ENCODE measurements around the gene UTP4.

Gene UTP4

DNA sequence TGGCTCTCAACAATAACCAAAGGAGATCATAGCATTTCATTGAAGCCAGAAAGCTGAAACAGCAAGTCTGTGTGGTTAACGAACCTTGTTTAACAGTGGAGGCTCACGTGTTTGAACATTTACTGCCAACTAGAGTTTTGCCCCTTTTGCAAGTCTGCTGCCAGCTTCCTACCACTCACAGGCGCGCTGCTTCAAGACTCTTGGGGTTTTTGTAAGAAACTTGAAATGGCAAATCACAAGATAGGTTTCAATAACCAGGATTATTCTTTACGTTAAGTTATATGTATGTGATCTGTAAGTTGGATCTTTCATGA, 55.7 kb downstream of the UTP4 start:
- peaks cover 46% of the 10 kb centered on the region for H3K4me1 ChIP-seq
- no peaks in the 10 kb centered on the region for H3K36me3 ChIP-seq
- peak overlapping the region; percentile 86 for H3K9ac ChIP-seq
- no peak for TF ChIP-seq Cebpa-rat (IDR thresholded peaks at IDR 0.05)
- H3K4me2 ChIP-seq: peak overlapping the region; percentile 97
- no peaks in the 10 kb centered on the region for H3K9me3 ChIP-seq
- H4K20me1 ChIP-seq: peaks cover 51% of the 10 kb centered on the region
- H3K4me3 ChIP-seq: peak overlapping the region; percentile 97
- no peaks in the 10 kb centered on the region for H3K27me3 ChIP-seq
- H3K27ac ChIP-seq: 0 out of 2 replicates have a peak overlapping the region, but pooled peaks have one; percentile 87

DNA sequence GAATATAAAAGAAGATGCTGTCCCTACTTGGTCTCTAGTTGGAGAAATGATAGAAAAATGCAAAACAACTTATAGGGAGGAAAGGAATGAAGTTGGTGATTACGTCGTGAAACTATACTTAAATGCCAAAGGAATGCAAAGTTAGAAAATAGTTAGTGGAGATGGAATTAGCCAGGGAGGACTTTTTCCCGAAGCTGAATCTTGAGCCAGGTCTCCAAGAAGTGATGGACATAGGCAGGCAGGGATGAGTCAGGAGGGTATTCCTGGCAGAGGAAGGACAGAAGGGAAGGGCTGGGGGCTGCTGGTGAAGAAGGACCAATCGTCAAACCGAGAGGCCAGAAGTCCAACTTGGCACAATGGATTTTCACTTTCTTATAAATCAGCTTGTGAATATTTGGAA, 56.3 kb downstream of the UTP4 start:
- Histone ChIP-seq H3K4me1 (peaks cover 41% of the 10 kb centered on the region), H3K4me3 (peak overlapping the region; percentile 97), H3K9me3 (no peaks in the 10 kb centered on the region), H3K27me3 (no peaks in the 10 kb centered on the region), H3K4me2 (peak overlapping the region; percentile 97), H3K27ac (no peak overlapping the region), H3K9ac (peak overlapping the region; percentile 86), H3K36me3 (no peaks in the 10 kb centered on the region), H4K20me1 (peaks cover 55% of the 10 kb centered on the region)
- TF ChIP-seq Cebpa-rat (IDR thresholded peaks at IDR 0.05): no peak

DNA sequence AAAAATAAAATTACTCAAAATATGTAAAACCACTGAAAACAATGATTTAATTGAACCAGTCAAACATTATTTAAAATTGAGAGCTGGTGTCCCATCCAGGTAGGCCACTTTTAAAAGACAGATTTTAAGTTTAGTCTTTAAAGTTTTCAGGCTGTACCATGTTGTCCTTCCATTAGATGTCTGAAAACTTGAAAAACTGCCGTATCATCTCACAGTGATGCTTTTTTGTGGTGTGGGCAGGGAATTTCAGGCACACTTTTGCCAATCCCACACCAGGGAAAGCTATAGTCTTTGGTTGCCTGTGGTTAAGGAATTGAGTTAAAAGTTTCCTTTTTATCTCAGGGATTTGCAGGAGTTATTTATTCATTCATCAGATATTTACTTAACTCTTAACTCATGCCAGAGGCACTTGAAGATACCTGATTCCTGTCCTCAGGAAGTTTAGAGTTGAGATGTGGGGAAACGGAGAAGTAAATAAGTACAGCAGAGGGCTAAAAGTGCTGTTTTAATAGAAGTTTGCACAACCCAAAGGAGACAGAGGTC, 57.7 kb downstream of the UTP4 start:
- H3K4me2 ChIP-seq: peak overlapping the region; percentile 24
- H3K36me3 ChIP-seq: no peaks in the 10 kb centered on the region

DNA sequence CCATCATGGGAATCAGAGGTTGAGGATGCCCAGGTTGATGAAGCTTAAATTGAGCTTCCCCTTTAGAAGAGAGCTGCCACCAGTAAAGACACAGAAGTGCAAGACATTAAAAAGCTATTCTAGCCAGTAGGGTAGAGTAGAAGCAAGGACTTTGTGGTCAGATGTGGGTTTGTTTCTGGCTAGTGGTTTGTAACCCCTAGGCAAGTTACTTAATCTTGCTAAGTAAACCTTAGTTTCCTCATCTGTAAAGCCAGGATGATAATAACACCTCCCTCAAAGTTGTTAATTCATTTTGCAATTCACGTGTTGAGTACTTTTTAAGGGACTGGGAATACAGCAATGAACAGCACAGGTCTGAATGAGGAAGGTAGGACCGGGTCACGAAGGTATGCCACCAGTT, 58.1 kb downstream of the UTP4 start:
- peaks cover 46% of the 10 kb centered on the region for H3K4me1 ChIP-seq
- H3K27ac ChIP-seq: no peak overlapping the region
- no peaks in the 10 kb centered on the region for H3K9me3 ChIP-seq
- no peak for TF ChIP-seq Cebpa-rat (IDR thresholded peaks at IDR 0.05)
- H3K9ac ChIP-seq: no peak overlapping the region
- no peak overlapping the region for H3K4me3 ChIP-seq
- peak overlapping the region; percentile 24 for H3K4me2 ChIP-seq
- no peaks in the 10 kb centered on the region for H3K27me3 ChIP-seq
- H4K20me1 ChIP-seq: peaks cover 74% of the 10 kb centered on the region
- H3K36me3 ChIP-seq: no peaks in the 10 kb centered on the region

More for the DNA sequence above, 57.7 kb downstream of the UTP4 start:
- Histone ChIP-seq H3K27ac (no peak overlapping the region), H3K9ac (no peak overlapping the region), H3K4me1 (peaks cover 41% of the 10 kb centered on the region), H4K20me1 (peaks cover 69% of the 10 kb centered on the region), H3K27me3 (no peaks in the 10 kb centered on the region), H3K9me3 (no peaks in the 10 kb centered on the region), H3K4me3 (no peak overlapping the region)
- TF ChIP-seq Cebpa-rat (IDR thresholded peaks at IDR 0.05): no peak

DNA sequence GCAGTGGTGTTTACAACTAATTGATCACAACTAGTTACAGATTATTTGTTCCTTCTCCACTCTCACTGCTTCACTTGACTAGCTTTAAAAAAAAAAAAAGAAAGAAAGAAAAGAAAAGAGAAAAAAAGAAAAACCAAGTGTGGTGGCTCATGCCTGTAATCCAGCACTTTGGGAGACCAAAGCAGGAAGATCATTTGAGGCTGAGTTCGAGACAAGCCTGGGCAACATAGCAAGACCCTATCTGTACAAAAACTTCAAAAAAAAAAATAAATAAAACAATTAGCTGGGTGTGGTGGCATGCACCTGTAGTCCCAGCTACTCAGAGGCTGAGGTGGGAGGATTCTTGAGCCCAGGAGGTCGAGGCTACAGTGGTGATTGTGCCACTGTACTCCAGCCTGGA, 58.7 kb downstream of the UTP4 start:
- Histone ChIP-seq H3K27me3 (no peaks in the 10 kb centered on the region), H3K4me3 (no peak overlapping the region), H3K27ac (no peak overlapping the region), H3K36me3 (no peaks in the 10 kb centered on the region), H3K9me3 (no peaks in the 10 kb centered on the region), H3K9ac (no peak overlapping the region), H3K4me1 (peaks cover 46% of the 10 kb centered on the region), H3K4me2 (no peak overlapping the region), H4K20me1 (peaks cover 79% of the 10 kb centered on the region)
- no peak for TF ChIP-seq Cebpa-rat (IDR thresholded peaks at IDR 0.05)

DNA sequence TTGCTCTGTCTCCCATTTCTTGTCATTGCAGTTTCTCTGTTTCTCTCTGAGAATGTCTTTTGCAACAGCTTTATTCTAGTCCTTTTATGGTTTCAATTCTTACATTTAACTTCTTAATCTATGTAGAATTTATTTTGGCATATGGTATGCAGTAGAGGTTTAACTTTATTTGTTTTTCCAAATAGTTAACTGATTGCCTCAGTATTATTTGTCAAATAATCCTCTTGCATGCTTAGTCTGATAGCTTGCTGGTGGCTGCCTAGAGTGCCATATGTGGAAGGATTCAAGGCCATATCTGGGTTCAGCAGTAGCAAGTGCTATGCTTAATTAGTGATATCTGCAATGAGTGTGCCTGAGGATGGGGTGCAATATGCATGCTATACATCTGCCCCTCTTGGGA, 61.4 kb downstream of the UTP4 start:
- peaks cover 75% of the 10 kb centered on the region for H4K20me1 ChIP-seq

DNA sequence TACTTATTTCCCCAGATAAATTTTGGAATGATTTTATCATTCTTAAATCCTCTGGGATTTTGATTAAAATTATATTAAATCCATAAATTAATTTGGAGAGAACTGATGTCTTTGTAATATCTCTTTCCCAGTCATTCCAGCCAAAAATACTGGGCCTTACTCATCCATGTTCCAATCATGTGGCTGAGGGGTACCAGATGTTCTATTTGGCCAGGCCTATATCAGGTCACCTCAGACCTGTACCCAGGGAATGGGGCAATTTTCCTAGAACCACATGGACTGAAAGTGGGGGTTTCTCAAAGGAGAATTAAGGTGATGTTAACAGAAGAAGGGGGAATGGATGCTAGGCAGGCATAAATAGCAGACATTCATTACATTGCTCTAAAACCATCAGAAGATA, 62.0 kb downstream of the UTP4 start:
- TF ChIP-seq Cebpa-rat (IDR thresholded peaks at IDR 0.05): no peak
- Histone ChIP-seq H3K4me1 (peaks cover 24% of the 10 kb centered on the region), H3K36me3 (no peaks in the 10 kb centered on the region), H3K27ac (no peak overlapping the region), H3K9me3 (no peaks in the 10 kb centered on the region), H3K27me3 (no peaks in the 10 kb centered on the region), H3K4me2 (no peak overlapping the region), H3K9ac (no peak overlapping the region), H4K20me1 (peaks cover 75% of the 10 kb centered on the region), H3K4me3 (no peak overlapping the region)

More for the DNA sequence above, 61.4 kb downstream of the UTP4 start:
- H3K4me2 ChIP-seq: no peak overlapping the region
- no peak overlapping the region for H3K4me3 ChIP-seq
- H3K36me3 ChIP-seq: no peaks in the 10 kb centered on the region
- H3K27ac ChIP-seq: no peak overlapping the region
- H3K9me3 ChIP-seq: no peaks in the 10 kb centered on the region
- no peak for TF ChIP-seq Cebpa-rat (IDR thresholded peaks at IDR 0.05)
- no peak overlapping the region for H3K9ac ChIP-seq
- H3K27me3 ChIP-seq: no peaks in the 10 kb centered on the region
- peaks cover 30% of the 10 kb centered on the region for H3K4me1 ChIP-seq

DNA sequence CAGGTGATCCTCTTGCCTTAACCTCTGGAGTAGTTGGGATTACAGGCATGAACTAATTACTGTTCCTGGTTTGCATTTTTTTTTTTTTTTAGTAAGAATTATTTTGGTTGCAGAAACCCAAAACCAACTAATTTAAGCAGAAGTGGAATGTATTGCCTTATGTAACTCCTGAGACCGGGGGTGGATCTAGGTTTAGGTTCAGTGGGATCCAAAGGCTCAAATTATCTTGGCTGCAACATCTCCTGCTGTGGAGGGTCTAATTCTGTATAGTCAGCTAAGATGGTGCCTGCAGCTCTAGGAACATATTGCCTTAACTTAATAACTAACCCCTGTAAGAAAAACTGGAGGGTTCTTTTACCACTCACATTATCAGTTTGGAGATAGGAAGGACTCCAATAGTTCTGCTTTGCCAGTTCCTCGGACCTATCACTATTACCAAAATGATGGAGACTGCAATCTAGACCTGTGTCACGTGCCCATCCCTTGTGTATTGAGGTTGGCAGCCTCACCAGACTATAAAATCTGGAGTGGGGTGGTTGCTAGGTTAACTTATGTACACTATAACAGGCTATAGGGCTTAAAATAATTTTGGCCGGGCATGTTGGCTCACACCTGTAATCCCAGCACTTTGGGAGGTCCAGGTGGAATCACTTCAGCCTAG, 63.0 kb downstream of the UTP4 start:
- Histone ChIP-seq H3K27me3 (no peaks in the 10 kb centered on the region), H4K20me1 (peaks cover 65% of the 10 kb centered on the region), H3K27ac (no peak overlapping the region), H3K4me1 (peaks cover 14% of the 10 kb centered on the region), H3K9me3 (no peaks in the 10 kb centered on the region), H3K4me2 (peak overlapping the region; percentile 13; the same call in 1 of the 2 replicates), H3K4me3 (no peak overlapping the region), H3K9ac (no peak overlapping the region), H3K36me3 (no peaks in the 10 kb centered on the region)
- TF ChIP-seq Cebpa-rat (IDR thresholded peaks at IDR 0.05): no peak

DNA sequence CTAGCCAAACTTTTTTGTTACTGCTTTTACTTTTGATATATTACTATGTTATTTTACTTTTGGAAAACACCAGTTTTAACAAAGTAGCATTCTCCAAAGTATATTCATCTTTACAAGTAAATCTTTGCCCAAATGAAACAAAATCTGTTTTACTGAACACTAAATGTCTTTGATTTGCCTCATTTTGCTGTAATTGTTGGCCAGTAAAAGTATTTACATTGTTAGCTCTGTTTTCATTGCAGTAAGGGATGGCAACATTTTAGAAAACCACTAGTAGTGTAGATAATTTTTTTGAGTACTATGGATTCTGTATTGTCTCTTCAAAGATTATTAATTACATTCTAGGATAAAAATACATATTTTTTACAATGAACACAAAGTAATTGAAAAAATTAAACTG, 65.1 kb downstream of the UTP4 start:
- Histone ChIP-seq H3K36me3 (no peaks in the 10 kb centered on the region), H3K4me2 (no peak overlapping the region), H3K4me1 (peaks cover 10% of the 10 kb centered on the region), H4K20me1 (peaks cover 47% of the 10 kb centered on the region), H3K9ac (no peak overlapping the region), H3K9me3 (no peaks in the 10 kb centered on the region), H3K4me3 (no peak overlapping the region), H3K27me3 (no peaks in the 10 kb centered on the region), H3K27ac (no peak overlapping the region)
- no peak for TF ChIP-seq Cebpa-rat (IDR thresholded peaks at IDR 0.05)

DNA sequence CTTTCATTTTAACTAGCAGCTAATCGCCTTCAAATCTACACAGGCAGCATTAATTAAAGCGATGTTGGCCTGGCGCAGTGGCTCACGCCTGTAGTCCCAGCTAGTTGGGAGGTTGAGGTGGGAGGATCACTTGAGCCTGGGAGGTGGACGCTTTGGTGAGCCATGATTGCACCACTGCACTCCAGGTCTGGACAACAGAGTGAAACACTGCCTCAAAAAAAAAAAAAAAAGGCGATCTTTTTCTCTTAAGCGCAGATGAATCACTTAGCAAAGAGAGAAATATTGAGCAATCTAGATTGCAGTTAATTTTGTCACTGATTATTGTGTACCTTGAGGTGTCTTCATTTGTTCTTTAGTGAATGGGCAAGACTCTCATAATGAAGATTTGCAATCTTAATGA, 66.9 kb downstream of the UTP4 start:
- H3K4me1 ChIP-seq: peaks cover 10% of the 10 kb centered on the region
- H3K27me3 ChIP-seq: no peaks in the 10 kb centered on the region
- H3K4me3 ChIP-seq: no peak overlapping the region
- peaks cover 30% of the 10 kb centered on the region for H4K20me1 ChIP-seq
- H3K27ac ChIP-seq: no peak overlapping the region
- TF ChIP-seq Cebpa-rat (IDR thresholded peaks at IDR 0.05): no peak
- H3K4me2 ChIP-seq: no peak overlapping the region
- H3K9me3 ChIP-seq: no peaks in the 10 kb centered on the region
- H3K9ac ChIP-seq: no peak overlapping the region
- no peaks in the 10 kb centered on the region for H3K36me3 ChIP-seq

All from BLaER1 (cell line).